GM23338 (cell line): Measurements from ENCODE around the gene ARHGAP42. TPM values are rescaled to one million over a fixed set of nuclear protein-coding genes. Genes with fewer than 3 reads are reported as not detected.

Experiments used
- ATAC-seq: fragments of 200-7000 bp; cut with Tn5 transposase; 3 replicates; pipeline ENCODE4 v1.9.1; 2020
- DNase-seq: peaks from one replicate; pipeline ENCODE4 v3.0.0-alpha.2; 2015; ENCODE audit warnings: low spot score
- H2AFZ ChIP-seq: fragments of 200-600 bp; sonication (generic); 2 replicates; pipeline ENCODE4 v1.8.0; 2016; ENCODE audit warnings: antibody characterized with exemption, mild to moderate bottlenecking, moderate library complexity
- H3F3A ChIP-seq: fragments of 200-600 bp; sonication (generic); replicated peaks from 2 replicates; pipeline ENCODE4 v1.8.0; 2017; ENCODE audit warnings: antibody characterized with exemption, mixed run types, low read depth
- H3K27ac ChIP-seq: fragments of 200-600 bp; sonication (generic); 2 replicates; pipeline ENCODE4 v1.6.1; 2016; ENCODE audit warnings: low read depth
- H3K27me3 ChIP-seq: fragments of 200-600 bp; sonication (generic); 2 replicates; pipeline ENCODE4 v1.8.0; 2016; ENCODE audit warnings: mild to moderate bottlenecking, mixed run types, moderate library complexity; ENCODE audit not compliant: insufficient read depth
- H3K36me3 ChIP-seq: fragments of 200-600 bp; sonication (generic); 2 replicates; pipeline ENCODE4 v1.8.0; 2016; ENCODE audit warnings: mild to moderate bottlenecking; ENCODE audit not compliant: insufficient read depth
- H3K4me1 ChIP-seq: fragments of 200-600 bp; sonication (generic); 2 replicates; pipeline ENCODE4 v1.8.0; 2016; ENCODE audit warnings: mild to moderate bottlenecking, moderate library complexity; ENCODE audit not compliant: insufficient read depth
- H3K4me2 ChIP-seq: fragments of 200-600 bp; sonication (generic); 2 replicates; pipeline ENCODE4 v1.7.1; 2017; ENCODE audit warnings: mixed run types
- H3K4me3 ChIP-seq: fragments of 200-600 bp; sonication (generic); 2 replicates; pipeline ENCODE4 v1.6.1; 2016; ENCODE audit warnings: mixed run types
- H3K79me2 ChIP-seq: fragments of 200-600 bp; sonication (generic); replicated peaks from 2 replicates; pipeline ENCODE4 v1.8.0; 2017; ENCODE audit warnings: mild to moderate bottlenecking; ENCODE audit not compliant: insufficient read depth
- H3K9me2 ChIP-seq: fragments of 200-600 bp; sonication (generic); 2 replicates; pipeline ENCODE4 v1.8.0; 2017; ENCODE audit not compliant: insufficient read depth
- H4K20me1 ChIP-seq: fragments of 200-600 bp; sonication (generic); replicated peaks from 2 replicates; pipeline ENCODE4 v1.8.0; 2017; ENCODE audit warnings: mild to moderate bottlenecking; ENCODE audit not compliant: insufficient read depth
- H3K27ac Mint-ChIP-seq: 2 replicates; pipeline ENCODE4 v1.8.0; 2020; ENCODE audit warnings: inconsistent platforms, mild to moderate bottlenecking, moderate library complexity, mixed read lengths
- H3K27me3 Mint-ChIP-seq: 3 replicates; pipeline ENCODE4 v1.8.0; 2022; ENCODE audit warnings: low read depth, mild to moderate bottlenecking, moderate library complexity, mixed read lengths, inconsistent platforms; ENCODE audit not compliant: insufficient read depth, poor library complexity
- H3K36me3 Mint-ChIP-seq: 3 replicates; pipeline ENCODE4 v1.8.0; 2021; ENCODE audit warnings: low read depth, mild to moderate bottlenecking, inconsistent platforms, moderate library complexity, mixed read lengths
- H3K4me1 Mint-ChIP-seq: 3 replicates; pipeline ENCODE4 v1.8.0; 2020; ENCODE audit warnings: mild to moderate bottlenecking, inconsistent platforms, mixed read lengths
- H3K4me3 Mint-ChIP-seq: 3 replicates; pipeline ENCODE4 v1.8.0; 2021; ENCODE audit warnings: moderate library complexity, mild to moderate bottlenecking, inconsistent platforms, mixed read lengths
- H3K9me3 Mint-ChIP-seq: 3 replicates; pipeline ENCODE4 v1.8.0; 2020; ENCODE audit warnings: moderate library complexity, mild to moderate bottlenecking, inconsistent platforms, mixed read lengths
- CREB1 ChIP-seq: fragments of 250-450 bp; sonication (Bioruptor Pico); IDR thresholded peaks from 2 replicates; pipeline ENCODE4 v1.5.0; 2020; ENCODE audit warnings: low read depth, mild to moderate bottlenecking, moderate library complexity
- CTCF ChIP-seq, 2 experiments: fragments of 200-600 bp in 1 of 2; sonication (generic) in 1 of 2; conservative IDR thresholded peaks; 2 replicates each; pipeline versions ENCODE4 v1.5.1 to v1.6.1; 2016 to 2017; ENCODE audit warnings: antibody characterized with exemption in 2 of 2, low read depth in 2 of 2, mild to moderate bottlenecking in 2 of 2, moderate library complexity in 1 of 2
- ETS1 ChIP-seq: IDR thresholded peaks from 2 replicates; pipeline ENCODE4 v1.6.1; 2016; ENCODE audit warnings: antibody characterized with exemption
- EZH2 ChIP-seq: fragments of 200-600 bp; sonication (generic); IDR thresholded peaks from one replicate; pipeline ENCODE4 v1.8.0; 2017; ENCODE audit warnings: antibody characterized with exemption, mild to moderate bottlenecking, low read depth; ENCODE audit not compliant: unreplicated experiment
- JUNB ChIP-seq: IDR thresholded peaks from one replicate; pipeline ENCODE4 v1.6.1; 2016; ENCODE audit warnings: antibody characterized with exemption; ENCODE audit not compliant: unreplicated experiment
- NANOG ChIP-seq: IDR thresholded peaks from 2 replicates; pipeline ENCODE4 v1.6.1; 2016; ENCODE audit warnings: antibody characterized with exemption, borderline replicate concordance
- POLR2AphosphoS5 ChIP-seq: IDR thresholded peaks from 2 replicates; pipeline ENCODE4 v1.6.1; 2016; ENCODE audit warnings: antibody characterized with exemption, low read depth
- REST ChIP-seq: IDR thresholded peaks from one replicate; pipeline ENCODE4 v1.6.1; 2018; ENCODE audit warnings: antibody characterized with exemption; ENCODE audit not compliant: unreplicated experiment
- STAT1 ChIP-seq: IDR thresholded peaks from one replicate; pipeline ENCODE4 v1.6.1; 2016; ENCODE audit warnings: antibody characterized with exemption; ENCODE audit not compliant: unreplicated experiment
- polyA plus RNA-seq: library from polyadenylated mRNA; unstranded; fragments of >200 nt; fragmentation: Nextera tagmentation; extraction: Ambion mirVana; gene quantifications from 2 replicates; pipeline ENCODE4 v1.2.1, GENCODE V29; 2016
- total RNA-seq: library from RNA; depleted of rRNA; stranded (reverse); fragments of >200 nt; shearing (Covaris generic); gene quantifications from 2 replicates; pipeline ENCODE4 v1.2.3, GENCODE V29; 2014

Gene ARHGAP42
- total and polyA plus RNA-seq, 2 experiments from 2014 or later = 23.7 to 35.7 TPM

- H3K27me3 Mint-ChIP-seq = no peaks in the 10 kb centered on the region
- Histone ChIP-seq H3K27ac (no peak overlapping the region), H2AFZ (no peak overlapping the region), H4K20me1 (no peaks in the 10 kb centered on the region; the same call in 1 of the 2 replicates), H3K9me2 (no peaks in the 10 kb centered on the region), H3K27me3 (no peaks in the 10 kb centered on the region), H3K4me1 (0 out of 2 replicates have a peak, but pooled peaks cover 5% of the 10 kb centered on the region), H3K79me2 (peaks cover 95% of the 10 kb centered on the region), H3K36me3 (no peaks in the 10 kb centered on the region; the same call in 1 of the 2 replicates), H3F3A (no peaks in the 10 kb centered on the region), H3K4me2 (no peak overlapping the region), H3K4me3 (no peak overlapping the region)
- ATAC-seq (no peak), DNase-seq (no peak)
- H3K4me1 Mint-ChIP-seq = peaks cover 21% of the 10 kb centered on the region
- no peak for TF ChIP-seq CTCF (conservative IDR thresholded peaks at IDR 0.05; ENCODE audit: low read depth in 2 of 2)
- TF ChIP-seq REST = no peak
- TF ChIP-seq JUNB = no peak
- no peak for TF ChIP-seq CREB1 (CRISPR knock-in tag)
- TF ChIP-seq STAT1 = no peak
- no peak for TF ChIP-seq ETS1
- no peak for TF ChIP-seq EZH2
- no peak for TF ChIP-seq NANOG
- peaks cover under 1% of the 10 kb centered on the region; the same call in 1 of the 3 replicates for H3K9me3 Mint-ChIP-seq
- no peak overlapping the region for H3K27ac Mint-ChIP-seq
- H3K4me3 Mint-ChIP-seq = no peak overlapping the region
- peaks cover 22% of the 10 kb centered on the region for H3K36me3 Mint-ChIP-seq
Measured at GRCh38 chr11:100695911-100696310, 8.8 kb downstream of the ARHGAP42 start.

GRCh38 chr11:100703139-100703538 lies 16.1 kb downstream of the ARHGAP42 start:
- H3K79me2 ChIP-seq = peaks cover 84% of the 10 kb centered on the region
- ATAC-seq = no peak

More at GRCh38 chr11:100703139-100703538, 16.1 kb downstream of the ARHGAP42 start:
- Histone ChIP-seq H3K27me3 (no peaks in the 10 kb centered on the region), H3K27ac (no peak overlapping the region), H4K20me1 (no peaks in the 10 kb centered on the region), H3K9me2 (no peaks in the 10 kb centered on the region), H2AFZ (no peak overlapping the region), H3F3A (no peaks in the 10 kb centered on the region), H3K4me3 (no peak overlapping the region), H3K4me2 (no peak overlapping the region), H3K4me1 (peaks cover 12% of the 10 kb centered on the region), H3K36me3 (no peaks in the 10 kb centered on the region; the same call in 1 of the 2 replicates)
- no peak for TF ChIP-seq ETS1
- TF ChIP-seq POLR2AphosphoS5 = no peak
- TF ChIP-seq STAT1 = no peak
- Mint-ChIP-seq H3K36me3 (peaks cover 16% of the 10 kb centered on the region; the same call in 2 of the 3 replicates), H3K27ac (no peak overlapping the region), H3K4me3 (no peak overlapping the region), H3K9me3 (no peaks in the 10 kb centered on the region), H3K4me1 (peaks cover 10% of the 10 kb centered on the region), H3K27me3 (no peaks in the 10 kb centered on the region)
- DNase-seq = no peak
